HG02678 (cell line): ENCODE measurements around the gene UBAP2.

Experiments
- ATAC-seq: cut with Tn5 transposase; IDR thresholded peaks from one replicate; pipeline ENCODE4 v1.9.1; 2021; ENCODE audit warnings: mild to moderate bottlenecking, moderate library complexity; ENCODE audit not compliant: unreplicated experiment

Gene UBAP2

DNA sequence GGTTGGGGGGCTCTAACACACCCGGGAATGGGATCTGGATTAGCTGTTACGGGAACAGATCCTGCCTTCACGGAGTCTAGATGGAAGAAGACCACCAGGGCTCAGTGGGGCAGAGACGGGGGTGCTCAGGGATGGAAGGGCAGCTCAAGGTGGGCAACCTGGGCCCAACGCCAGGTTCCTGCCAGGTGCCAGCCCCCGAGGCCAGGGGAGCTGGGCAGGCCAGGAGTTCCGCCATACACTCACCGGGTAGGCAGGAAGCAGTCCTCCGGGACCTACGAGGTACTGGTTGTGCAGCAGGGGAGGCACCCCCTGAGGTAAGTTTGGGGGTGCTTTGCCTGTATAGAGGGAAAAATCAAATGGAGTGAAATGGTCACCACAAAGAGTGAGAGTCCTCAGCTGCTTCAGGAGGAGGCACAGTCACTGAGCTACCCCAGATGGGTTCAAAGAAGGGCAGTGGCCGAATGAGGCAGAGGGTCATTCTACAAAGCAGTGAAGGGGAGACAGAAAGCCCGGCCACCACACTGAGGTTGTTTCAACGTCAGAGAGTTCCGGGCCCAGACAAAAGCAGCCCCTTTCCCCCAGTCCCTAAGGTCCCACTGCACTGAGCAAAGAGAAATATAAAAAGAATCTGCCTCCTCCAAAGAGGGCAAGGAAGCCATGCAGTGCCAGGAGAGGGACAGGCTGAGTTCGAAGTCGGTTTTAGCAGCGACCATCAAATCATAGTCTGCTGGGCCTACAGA is 121.8 kb downstream of the UBAP2 start:
- no peak for ATAC-seq

DNA sequence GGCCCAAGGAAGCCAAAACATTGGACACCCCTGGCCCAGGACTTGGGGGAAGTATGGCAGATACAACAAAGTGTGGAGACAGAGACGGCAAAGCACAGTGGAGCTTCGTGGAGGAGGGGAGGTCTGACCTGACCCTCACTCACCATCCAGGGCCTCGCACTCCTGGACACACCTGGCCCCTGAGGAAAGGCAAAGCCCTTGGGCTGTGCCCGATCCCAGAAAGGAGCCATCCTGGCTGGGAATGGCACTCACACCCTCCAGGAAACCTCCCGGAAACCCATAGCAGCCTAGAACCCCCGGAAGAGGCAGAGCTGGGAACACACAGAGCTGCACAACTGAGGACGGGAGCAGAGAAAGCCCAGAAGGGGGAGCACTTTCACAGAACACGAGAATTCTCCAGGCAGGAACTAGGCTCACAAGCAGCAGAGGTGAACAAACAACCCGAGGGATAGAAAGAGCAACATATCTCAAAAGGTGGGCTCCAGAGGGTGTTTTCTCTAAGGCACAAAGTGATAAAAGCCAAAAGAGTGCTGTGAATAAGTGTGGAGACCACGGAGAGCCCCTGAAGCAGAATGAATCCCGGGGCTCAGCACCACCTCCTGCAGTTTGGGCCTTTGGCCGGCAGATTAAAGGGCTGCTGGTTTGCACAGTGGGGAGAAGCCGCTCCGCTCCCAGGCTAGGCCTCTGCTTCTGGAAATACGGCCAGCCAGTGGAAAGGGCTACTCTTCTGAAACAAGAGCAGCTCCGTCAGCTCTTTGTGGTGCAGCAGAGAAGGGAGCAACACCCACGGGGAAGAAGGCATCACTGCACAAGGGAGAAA is 123.5 kb downstream of the UBAP2 start:
- ATAC-seq, result no peak

DNA sequence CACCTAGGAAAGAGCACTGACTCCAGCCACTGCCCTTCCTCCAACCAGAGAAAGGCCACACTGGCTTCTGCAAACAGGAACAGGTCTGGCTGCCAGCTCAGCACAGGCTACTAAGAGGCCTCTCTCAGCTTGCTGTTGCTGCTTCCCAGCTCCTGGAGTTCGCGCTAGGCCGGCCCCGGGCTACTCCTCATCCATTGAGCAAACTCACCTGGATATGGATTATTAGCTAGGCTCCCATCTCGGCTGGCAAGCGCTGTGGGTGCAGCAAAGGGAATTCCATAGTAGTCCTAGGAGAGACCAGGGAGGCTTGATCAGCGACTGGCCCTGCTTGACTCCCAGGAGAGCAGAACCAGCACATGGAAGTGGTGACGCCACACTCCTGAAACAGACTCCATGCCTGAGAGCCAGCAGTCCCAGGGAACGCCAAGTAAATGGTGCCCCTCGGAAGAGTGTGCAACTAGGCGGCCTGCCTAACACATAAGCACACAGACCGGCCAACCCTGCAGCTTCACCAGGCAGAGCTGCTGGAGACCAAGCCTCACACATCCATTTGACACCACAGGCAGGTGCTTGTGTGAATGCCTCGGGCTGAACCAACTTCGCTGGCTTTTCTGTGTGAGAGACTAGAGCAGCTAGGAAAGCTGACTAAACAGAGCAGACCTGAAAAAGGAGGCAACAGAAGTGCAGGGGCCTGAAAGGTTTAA is 124.5 kb downstream of the UBAP2 start:
- ATAC-seq, result no peak

GRCh38 chr9:33923079-33923478 is 125.6 kb downstream of the UBAP2 start:
- ATAC-seq, result no peak

GRCh38 chr9:33921967-33922895 is 126.5 kb downstream of the UBAP2 start:
- ATAC-seq, result no peak

DNA sequence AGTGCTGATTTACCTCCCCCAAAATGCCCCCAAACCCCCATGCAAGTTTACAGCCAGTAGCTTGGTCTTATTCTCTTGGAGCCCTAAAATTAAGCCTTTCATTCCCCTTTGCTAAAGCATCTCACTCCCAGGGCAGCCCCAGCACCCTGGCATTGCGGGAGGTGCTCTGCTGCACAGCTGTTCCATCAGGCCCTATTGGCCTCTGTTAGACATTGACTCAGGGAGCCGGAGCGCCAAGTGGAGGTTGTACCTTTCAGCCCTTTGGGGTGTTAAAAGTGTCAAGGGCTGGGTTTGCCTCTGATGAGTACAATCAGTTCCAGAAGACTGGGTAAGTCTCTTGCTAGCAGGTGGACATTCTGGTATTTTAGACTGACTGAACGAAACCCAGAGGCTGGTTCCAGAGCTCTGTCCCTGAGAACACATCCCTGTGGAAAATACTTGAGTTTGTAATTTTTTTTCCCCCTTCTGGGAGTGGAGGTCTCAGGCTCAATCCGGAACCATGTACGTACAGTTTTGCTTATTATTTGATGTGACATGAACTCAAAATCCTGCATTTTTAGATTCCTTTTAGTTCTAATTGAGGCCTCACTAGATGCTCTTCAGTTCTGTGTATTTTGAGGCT is 129.3 kb downstream of the UBAP2 start:
- ATAC-seq, result no peak

DNA sequence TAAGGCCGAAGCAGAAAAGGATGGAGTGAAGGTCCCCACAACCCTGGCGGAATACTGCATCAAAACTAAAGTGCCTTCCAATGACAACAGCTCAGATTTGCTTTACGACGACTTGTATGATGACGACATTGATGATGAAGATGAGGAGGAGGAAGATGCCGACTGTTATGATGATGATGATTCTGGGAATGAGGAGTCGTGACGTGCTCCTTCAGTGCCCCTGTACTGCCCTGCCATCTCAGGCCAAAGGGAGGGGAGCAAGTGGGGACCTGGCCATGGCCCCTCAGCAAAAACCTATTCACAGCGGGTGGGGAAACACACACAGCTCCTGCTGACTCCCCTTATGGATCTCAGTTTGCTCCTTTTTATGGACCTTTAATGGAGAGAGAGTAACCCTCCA is 131.7 kb downstream of the UBAP2 start:
- ATAC-seq, result no peak

DNA sequence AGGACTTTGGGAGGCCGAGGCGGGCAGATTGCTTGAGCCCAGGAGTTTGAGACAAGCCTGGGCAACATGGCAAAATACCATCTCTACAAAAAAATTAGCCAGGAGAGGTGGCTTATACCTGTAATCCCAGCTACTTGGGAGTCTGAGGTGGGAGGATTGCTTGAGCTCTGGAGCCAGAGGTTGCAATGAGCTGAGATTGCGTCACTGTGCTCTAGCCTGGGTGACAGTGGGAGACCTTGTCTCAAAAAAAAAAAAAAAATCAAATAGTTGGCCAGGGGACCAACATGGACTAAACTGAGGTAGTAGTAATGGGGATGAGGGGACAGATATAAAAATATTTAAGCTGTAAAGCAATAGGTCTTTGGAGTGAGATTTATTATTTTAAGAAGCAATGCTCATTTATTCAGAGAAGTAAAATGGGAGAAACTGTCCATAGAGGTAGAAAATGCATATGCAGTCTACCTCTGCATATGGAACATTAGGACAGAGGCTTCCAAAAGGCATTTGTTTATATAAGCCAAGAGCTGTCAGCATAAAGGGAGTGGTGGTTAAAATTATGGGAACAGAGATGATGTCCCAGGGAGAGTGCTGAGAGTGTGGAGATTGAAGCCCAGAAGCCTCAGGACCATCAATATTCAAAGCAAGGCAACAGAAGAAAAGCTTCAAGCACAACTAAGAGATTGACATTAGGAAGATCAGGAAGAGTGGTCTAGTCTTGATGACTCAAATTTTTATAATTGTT is 133.6 kb downstream of the UBAP2 start:
- ATAC-seq, result no peak

- no peak for ATAC-seq
Measured at GRCh38 chr9:33913541-33913940, 135.1 kb downstream of the UBAP2 start.

DNA sequence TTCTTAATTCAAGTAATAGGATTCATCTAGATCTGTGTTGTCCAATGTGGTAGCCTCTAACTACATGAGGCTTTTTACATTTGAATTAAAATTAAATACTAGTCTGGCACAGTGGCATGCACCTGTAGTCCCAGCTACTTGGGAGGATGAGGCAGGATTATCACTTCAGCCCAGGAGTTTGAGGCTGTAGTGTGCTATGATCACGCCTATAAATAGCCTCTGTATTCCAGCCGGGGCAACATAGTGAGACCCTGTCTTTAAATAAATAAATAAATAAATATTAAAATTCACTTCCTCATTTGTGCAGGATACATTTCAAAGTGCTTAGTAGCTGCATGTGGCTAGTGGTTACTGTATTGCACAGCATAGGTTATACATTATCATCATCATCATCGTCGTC is 139.9 kb downstream of the UBAP2 start:
- ATAC-seq, result no peak

DNA sequence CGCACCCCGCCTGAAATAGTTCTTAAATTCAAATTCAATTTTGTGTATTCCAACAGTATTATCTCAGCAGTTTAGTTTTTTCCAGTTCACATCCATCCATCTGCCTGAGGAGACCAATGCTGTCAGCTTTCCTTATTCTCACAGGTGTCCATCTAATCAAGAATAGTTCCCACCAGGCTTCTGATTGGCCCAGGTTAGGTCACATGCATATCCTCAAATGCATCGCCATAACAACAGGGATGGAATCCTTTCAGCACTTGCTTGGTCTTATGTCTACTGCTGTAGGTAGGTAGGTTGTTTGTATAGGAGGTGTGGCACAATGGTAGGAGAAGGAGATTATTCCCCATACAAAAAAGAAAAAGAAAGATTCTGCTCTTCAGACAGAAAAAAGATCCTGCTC is 140.6 kb downstream of the UBAP2 start:
- ATAC-seq, result no peak

DNA sequence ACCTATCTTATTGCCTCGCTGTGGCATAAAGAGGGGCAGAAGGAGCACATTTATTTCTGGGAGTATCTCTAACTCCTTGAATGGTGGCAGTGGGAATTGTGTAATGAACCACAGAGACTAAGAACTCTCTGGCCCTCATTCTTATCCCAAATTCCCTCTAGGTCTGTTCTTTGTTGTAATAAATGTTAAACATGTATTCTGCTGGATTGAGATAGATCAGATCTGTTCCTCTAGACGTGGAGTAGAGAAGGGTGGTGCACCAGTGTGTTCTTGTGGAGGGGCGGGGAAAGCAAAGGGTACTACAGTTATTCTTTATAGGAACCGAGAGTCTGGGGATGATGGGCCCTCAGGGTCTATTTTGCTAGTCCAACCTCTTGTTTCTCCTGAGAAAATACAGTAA is 141.3 kb downstream of the UBAP2 start:
- ATAC-seq, result no peak

- ATAC-seq, result no peak
Measured at GRCh38 chr9:33906769-33907168, 141.9 kb downstream of the UBAP2 start.

DNA sequence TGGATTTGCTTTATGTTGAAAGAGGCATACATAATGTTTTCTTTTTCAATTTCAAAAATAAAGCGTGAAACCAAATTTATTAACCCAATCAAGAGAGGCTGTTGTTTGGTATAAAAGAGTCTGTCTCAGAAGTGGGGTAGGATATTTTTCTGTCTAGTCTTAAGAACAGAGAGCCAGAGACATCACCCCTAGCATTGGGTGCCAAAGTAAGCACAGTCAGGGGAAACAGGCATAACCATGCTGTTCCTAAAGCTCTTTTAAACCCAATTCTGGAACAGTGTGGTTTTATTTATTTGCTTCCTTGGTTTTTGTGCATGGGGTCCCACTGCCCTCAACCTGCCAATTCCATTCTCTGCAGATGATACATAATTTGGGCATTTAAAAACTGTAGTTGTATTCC is 143.6 kb downstream of the UBAP2 start:
- ATAC-seq, result no peak

DNA sequence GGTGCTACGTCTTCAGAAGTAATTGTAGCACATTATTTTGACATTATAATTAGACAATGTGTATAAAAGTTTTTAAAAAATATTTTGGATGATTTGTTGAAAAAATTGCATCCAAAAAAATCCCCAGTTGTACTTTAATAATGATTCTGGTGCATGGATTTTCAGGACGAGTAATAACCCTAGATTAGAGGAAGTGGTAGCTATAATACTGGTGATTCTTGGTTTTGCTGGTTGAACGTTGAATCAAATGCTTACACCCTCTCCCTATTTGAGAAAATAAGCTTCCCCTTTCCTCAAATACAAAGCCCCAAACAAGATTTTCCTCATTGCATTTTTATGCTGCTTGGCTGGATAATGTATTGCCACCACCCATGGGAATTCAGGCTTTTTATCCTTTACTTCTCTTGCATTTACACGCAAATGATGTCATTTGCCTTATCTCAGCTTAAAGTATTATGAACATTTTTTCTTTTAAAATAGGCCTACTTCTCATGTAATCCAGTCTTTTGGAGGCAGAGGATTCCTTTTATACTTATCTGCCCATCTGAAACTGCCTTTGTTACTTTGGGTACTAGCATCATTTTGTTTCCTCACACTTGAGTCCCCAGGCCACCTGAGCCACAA is 145.4 kb downstream of the UBAP2 start:
- no peak for ATAC-seq

- no peak for ATAC-seq
Measured at GRCh38 chr9:33894316-33894715, 154.4 kb downstream of the UBAP2 start.

DNA sequence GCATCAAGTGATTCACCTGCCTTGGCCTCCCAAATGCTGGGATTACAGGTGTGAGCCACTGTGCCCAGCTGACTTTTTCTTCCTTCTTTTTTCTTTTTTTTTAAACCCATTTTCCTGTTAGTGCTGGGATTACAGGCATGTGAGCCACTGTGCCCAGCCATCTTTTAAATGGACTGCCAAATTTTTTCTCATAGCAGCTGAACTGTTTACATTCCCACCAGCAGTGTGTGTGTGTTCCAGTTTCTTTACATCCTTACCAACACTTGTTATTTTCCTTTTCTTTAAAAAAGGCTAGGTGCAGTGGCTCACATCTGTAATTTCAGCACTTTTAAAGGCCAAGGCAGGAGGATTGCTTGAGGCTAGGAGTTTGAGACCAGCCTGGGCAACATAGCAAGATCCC is 154.8 kb downstream of the UBAP2 start:
- ATAC-seq, result no peak

GRCh38 chr9:33885948-33886347 is 162.7 kb downstream of the UBAP2 start:
- no peak for ATAC-seq
